ENCODE results near the gene CNIH2.

The CNIH2 gene

GRCh38 chr11:66287889-66288670 lies 10.1 kb downstream of the CNIH2 start:
- DNase-seq: no peak
- in situ Hi-C loops (cut with MboI; ENCODE audit: low pct_unique_long_range_greater_than_20kb, low sequenced_read_pairs): no loop called here

DNA sequence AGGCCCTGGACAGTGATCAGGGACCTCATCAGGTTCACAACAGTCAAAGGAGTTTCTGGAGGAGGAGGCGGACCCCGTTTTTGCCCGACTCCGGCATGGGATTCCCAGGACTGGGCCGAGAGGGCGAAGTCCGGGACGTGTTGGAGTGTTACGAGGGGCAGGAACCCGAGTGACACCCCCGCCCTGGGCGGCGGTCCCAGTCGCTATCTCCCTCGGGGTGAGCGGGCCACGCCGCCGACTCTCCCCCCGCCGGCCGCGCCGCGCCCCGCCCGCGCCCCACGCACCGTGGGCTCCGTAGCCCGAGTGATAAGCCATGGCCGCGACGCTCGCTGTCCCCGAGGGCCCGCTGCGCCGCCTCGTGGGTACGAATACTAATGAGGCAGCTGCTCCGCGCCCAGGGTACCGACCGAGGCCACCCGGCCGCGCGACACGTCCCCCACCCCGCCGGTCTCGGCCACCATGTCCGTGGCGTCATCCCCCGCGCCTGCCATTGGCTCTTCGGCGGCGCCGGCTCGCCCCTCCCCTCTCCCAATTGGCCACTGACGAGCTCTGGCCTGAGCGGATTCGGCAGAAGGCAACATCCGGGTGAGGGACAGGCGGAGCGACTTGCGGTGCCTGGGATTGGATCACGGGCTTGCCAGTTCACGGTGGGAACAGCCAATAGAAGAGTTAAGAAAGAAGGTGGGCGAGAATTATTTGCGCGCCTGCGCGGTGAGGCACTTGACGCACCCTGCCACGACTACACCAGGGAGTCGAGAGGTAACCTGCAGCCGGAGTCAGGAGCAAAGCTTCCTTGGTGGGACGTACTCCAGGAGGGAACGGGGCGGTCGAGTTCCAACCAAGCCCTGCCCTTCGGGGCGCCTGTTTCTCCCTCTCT lies 10.9 kb downstream of the CNIH2 start, which contains the start of gene YIF1A:
Gene YIF1A (minus strand): TSS at position 473 of the 877 bp plus-strand sequence. CDS start 158 bp downstream, at position 315.
- DNase-seq: peak; percentile 99
- in situ Hi-C loops (cut with MboI; ENCODE audit: low pct_unique_long_range_greater_than_20kb, low sequenced_read_pairs): no loop called here

GRCh38 chr11:66289548-66290329 lies 11.8 kb downstream of the CNIH2 start:
- in situ Hi-C loops (cut with MboI; ENCODE audit: low pct_unique_long_range_greater_than_20kb, low sequenced_read_pairs): no loop called here
- no peak for DNase-seq

DNA sequence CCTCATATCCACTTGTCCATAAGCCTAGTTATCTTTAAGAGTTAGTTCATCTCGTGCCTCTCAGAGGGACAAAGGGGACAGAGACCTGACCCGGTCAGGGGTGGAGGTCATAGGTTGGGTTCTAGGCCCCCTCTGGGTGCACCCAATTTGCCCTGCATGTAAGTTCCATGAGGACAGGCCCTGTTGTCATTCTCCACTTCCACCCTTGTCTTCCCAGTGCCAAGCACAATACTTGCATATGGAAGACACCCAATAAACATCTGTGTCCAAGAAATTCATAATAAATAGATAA lies 12.3 kb downstream of the CNIH2 start:
- DNase-seq: no peak
- in situ Hi-C loops (cut with MboI; ENCODE audit: low pct_unique_long_range_greater_than_20kb, low sequenced_read_pairs): no loop called here

GRCh38 chr11:66291303-66291705 lies 13.3 kb downstream of the CNIH2 start:
- no peak for DNase-seq
- in situ Hi-C loops (cut with MboI; ENCODE audit: low pct_unique_long_range_greater_than_20kb, low sequenced_read_pairs): no loop called here

DNA sequence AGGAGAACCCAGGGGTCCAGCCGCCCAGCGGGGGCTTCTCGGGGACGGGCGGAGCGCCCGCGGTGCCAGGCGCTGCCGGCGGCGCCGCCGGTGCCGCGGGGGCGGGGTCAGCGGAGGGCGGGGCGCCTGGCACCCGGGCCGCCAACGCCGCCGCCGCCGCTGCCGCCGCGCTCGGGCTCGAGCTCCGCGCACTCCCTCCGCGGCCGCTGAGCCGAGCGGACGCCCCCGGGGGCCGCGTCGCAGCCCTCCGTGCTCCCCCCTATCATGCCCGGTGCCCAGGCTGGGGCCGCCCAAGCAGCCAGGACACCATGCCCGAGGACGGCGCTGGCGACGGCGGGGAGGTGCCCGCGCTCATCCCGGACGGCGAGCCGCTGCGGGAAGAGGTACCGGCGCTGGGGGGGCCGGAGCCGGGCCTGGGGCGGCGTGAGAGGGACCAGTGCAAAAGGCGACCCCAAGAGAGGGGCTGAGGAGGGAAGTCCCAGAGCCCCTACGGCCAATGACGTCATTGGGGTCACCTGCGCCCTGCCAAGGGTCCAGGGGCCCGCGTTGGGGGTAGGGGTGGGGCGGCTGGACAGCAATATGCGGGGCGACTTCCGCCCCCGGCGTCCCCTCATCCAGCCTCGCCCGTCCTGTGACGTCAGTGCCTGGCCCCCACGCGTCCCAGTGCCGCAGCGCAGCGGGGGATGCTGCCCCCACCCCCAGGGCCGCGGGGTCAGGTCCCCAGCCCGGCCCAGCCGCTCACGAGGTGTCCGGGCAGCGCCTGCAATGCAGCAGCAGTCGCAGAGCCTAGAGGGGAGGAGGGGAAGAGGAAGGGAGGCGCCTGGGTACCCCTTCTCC lies 13.9 kb downstream of the CNIH2 start, which contains the start of gene TMEM151A:
Gene TMEM151A (plus strand): TSS at position 189 of the 837 bp plus-strand sequence. CDS start 120 bp downstream, at position 309.
- DNase-seq: no peak
- in situ Hi-C loops (cut with MboI; ENCODE audit: low pct_unique_long_range_greater_than_20kb, low sequenced_read_pairs): no loop called here

- no peak for DNase-seq
- in situ Hi-C loops (cut with MboI; ENCODE audit: low pct_unique_long_range_greater_than_20kb, low sequenced_read_pairs): no loop called here
Measured at GRCh38 chr11:66292543-66293332, 14.8 kb downstream of the CNIH2 start.

DNA sequence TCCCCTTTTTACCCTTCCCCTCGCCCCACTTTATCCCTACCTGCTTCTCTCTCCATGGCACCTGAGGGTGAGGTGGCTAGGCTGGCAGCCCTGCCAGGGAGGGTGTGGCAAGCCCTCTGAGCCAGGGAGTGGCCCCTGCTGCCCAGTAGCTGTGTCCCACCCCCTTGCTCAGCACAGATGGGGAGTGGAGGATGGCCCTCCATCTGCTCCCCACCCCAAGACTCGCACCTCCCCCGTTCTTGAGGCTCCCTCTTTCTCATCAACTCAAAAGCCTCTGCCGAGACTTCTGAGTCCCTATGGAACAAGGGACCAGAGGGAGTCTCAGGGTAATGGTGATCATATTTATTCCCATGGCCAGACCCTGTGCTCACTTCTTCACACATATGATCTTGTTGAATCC lies 15.4 kb downstream of the CNIH2 start:
- no peak for DNase-seq
- in situ Hi-C loops (cut with MboI; ENCODE audit: low pct_unique_long_range_greater_than_20kb, low sequenced_read_pairs): no loop called here

DNA sequence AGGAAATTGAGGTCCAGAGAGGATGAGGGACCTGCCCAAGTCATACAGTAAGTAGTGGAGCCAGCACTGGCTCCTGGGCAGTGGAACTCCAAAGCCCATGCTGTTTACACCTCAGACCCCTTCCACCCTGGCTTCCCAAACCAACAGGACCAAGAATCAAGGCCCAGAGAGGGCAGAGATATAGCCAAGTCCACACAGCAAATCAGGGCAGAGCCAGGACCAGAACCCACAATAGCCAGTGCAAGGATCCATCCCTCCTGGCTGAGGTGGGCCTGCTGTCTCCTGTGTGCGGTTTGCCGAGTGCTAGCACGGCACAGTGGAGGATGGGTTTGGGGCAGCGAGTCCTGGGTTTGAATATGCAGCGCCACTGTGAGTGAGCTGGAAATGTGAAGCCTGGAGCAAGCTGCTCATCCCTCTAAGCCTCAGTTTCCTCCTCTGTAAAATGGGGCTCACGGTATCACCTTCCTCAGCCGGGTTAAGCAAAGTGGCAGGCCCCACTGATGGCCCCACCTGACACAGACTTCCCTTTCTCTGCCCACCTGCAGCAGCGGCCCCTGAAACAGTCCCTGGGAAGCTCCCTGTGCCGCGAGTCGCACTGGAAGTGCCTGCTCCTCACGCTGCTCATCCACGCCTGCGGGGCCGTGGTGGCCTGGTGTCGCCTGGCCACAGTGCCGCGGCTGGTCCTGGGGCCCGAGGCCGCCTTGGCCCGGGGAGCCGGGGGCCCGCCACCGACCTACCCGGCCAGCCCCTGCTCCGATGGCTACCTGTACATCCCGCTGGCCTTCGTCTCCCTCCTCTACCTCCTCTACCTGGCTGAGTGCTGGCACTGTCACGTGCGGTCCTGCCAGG lies 16.0 kb downstream of the CNIH2 start:
- DNase-seq: no peak
- in situ Hi-C loops (cut with MboI; ENCODE audit: low pct_unique_long_range_greater_than_20kb, low sequenced_read_pairs): no loop called here

- no peak for DNase-seq
Measured at GRCh38 chr11:66294626-66295620, 16.9 kb downstream of the CNIH2 start.

GRCh38 chr11:66297610-66298009 lies 19.6 kb downstream of the CNIH2 start:
- no peak for DNase-seq
- in situ Hi-C loops (cut with MboI; ENCODE audit: low pct_unique_long_range_greater_than_20kb, low sequenced_read_pairs): no loop called here

More at GRCh38 chr11:66294626-66295620, 16.9 kb downstream of the CNIH2 start:
- in situ Hi-C loops (cut with MboI; ENCODE audit: low pct_unique_long_range_greater_than_20kb, low sequenced_read_pairs): no loop called here

DNA sequence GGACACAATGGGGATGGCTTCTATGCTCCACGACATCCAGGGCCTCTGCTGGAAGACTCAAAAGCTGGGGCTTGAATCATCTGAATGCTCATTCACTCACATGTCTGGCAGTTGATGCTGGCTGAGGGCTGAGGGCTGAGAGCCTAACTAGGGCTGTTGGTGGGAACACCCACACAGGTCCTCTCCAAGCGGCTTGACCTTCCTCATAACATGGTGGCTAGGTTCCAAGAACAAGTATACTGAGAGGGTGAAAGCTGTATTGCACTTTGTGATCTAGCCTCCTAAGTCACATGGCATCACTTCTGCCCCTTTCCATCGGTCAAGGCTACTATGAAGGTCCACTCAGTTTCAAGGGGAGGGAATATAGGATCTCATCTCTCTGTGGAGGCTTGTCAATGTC lies 21.2 kb downstream of the CNIH2 start:
- no peak for DNase-seq
- in situ Hi-C loops (cut with MboI; ENCODE audit: low pct_unique_long_range_greater_than_20kb, low sequenced_read_pairs): no loop called here

- no peak for DNase-seq
- in situ Hi-C loops (cut with MboI; ENCODE audit: low pct_unique_long_range_greater_than_20kb, low sequenced_read_pairs): no loop called here
Measured at GRCh38 chr11:66302656-66303055, 24.7 kb downstream of the CNIH2 start.

DNA sequence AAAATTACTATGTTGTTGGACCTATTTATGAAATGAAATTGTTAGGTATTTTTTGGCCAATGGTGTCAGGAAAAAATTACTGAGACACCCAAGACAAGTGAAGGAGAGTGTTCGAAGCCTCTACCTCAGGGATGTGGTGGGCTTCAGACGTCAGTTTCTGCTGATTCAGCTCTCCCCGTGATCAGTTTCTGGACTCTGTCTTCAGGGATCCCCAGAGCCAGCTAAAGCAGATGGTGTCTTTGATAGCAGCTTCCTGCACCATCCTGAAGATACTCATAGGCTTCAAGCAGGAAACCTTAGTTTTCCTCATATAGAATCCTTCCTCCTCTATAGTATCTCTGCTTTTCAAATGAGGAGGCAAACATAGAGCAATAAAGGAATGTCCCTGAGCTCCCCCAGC lies 31.5 kb downstream of the CNIH2 start:
- in situ Hi-C loops (cut with MboI; ENCODE audit: low pct_unique_long_range_greater_than_20kb, low sequenced_read_pairs): no loop called here

GRCh38 chr11:66310324-66310723 lies 32.3 kb downstream of the CNIH2 start:
- in situ Hi-C loops (cut with MboI; ENCODE audit: low pct_unique_long_range_greater_than_20kb, low sequenced_read_pairs): no loop called here
- DNase-seq: no peak

More for the DNA sequence above, 31.5 kb downstream of the CNIH2 start:
- DNase-seq: no peak

All from KBM-7 (cell line).